Choroid plexus epithelial cell (primary cell): Measurements from ENCODE around the gene CDH11.

Source experiments
- DNase-seq: peaks from one replicate; pipeline ENCODE4 v3.0.0-alpha.2; 2010; ENCODE audit warnings: low read depth
- H3K4me3 ChIP-seq: 2 replicates; pipeline ENCODE4 v1.5.1; 2011; ENCODE audit warnings: low read depth, mild to moderate bottlenecking, control low read depth, low read length, moderate library complexity
- TF ChIP-seq, protein P1 (sequence below): conservative IDR thresholded peaks from 2 replicates; pipeline ENCODE4 v1.5.1; 2011; ENCODE audit warnings: low read depth, mild to moderate bottlenecking, control low read depth, inconsistent platforms, low read length, moderate library complexity

Gene CDH11

DNA sequence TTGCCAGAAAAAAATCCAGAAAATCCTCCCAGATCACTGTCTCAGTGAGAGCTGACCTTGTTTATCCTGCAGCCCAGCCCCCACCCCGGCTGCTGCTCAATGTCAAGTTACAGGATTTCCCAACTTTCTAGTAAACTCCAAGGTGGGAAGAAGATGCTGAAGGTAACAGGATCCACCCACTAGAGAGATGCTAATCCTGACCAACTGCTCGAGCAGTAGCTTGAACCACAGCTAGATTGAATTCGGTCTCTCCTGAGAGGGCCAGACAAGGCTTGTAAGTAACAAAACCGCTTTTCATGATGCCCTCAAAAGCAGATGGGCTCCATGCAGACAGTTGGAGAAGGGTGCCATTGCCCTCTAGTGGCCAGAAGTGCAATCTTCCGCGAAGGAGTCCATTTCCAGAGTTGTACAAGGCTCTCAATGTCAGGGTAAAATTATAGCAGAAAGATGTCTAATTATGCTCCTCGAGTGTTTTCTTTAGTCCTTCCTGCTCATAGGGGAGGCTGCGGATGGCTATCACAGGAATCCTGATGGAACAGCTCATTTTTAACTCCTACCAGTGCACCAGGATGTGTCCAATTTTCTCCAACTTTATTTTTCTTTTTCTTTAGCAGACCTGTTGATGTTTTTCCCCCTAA is 3.9 kb downstream of the CDH11 start:
- TF ChIP-seq, protein P1, sequence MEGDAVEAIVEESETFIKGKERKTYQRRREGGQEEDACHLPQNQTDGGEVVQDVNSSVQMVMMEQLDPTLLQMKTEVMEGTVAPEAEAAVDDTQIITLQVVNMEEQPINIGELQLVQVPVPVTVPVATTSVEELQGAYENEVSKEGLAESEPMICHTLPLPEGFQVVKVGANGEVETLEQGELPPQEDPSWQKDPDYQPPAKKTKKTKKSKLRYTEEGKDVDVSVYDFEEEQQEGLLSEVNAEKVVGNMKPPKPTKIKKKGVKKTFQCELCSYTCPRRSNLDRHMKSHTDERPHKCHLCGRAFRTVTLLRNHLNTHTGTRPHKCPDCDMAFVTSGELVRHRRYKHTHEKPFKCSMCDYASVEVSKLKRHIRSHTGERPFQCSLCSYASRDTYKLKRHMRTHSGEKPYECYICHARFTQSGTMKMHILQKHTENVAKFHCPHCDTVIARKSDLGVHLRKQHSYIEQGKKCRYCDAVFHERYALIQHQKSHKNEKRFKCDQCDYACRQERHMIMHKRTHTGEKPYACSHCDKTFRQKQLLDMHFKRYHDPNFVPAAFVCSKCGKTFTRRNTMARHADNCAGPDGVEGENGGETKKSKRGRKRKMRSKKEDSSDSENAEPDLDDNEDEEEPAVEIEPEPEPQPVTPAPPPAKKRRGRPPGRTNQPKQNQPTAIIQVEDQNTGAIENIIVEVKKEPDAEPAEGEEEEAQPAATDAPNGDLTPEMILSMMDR, result peak; percentile 98
- DNase-seq, result peak; percentile 95
- H3K4me3 ChIP-seq, result peak overlapping the region; percentile 16

DNA sequence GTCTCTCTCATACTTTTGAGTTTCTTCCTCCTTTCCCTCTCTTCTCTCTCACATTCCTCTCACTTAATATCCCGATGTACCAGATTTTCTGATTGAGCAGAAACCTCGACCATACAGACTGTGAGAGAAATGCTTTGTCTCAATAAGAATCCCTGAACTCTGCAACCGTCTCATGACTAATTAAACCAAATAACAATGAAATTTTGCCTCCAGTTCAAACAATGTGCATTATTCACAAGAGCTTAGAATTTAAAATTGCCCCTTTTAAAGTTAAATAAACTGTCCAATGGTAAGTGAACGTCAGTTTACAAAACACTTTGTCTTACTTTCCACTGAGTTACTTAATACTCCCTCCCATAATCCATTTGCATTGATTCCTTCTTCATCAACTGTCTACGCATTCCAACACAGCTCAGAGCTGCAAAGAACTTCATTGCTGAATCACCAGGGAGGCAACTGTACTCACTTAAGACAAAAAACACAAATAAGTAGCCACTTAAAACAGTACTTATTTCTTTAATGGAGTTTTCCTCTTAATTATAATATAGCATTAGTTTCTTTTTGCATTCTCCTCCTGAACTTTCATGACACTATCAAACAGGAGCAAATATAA is 4.9 kb downstream of the CDH11 start:
- TF ChIP-seq, protein P1, result no peak
- H3K4me3 ChIP-seq, result no peak overlapping the region
- peak; percentile 70 for DNase-seq

DNA sequence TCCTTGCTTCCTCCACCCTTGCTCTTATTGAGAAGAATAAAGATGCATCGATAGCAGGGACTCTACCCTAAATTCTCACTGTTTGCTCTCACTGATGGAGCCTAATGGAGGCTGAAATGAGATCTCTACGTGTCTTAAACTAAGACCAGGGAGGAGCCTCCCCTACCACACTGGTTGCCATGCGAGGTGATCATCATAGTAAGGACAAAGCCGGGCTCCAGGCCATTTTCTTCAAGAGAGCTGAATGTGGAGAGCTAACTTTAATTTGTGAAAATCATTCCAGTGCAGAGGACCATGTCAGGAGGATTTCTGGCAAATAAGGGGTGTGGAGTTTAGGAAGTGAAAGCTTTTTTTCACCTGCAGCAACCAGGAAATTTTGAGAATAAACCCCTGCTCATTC is 5.6 kb downstream of the CDH11 start:
- TF ChIP-seq, protein P1, result no peak
- no peak overlapping the region for H3K4me3 ChIP-seq
- DNase-seq, result no peak

DNA sequence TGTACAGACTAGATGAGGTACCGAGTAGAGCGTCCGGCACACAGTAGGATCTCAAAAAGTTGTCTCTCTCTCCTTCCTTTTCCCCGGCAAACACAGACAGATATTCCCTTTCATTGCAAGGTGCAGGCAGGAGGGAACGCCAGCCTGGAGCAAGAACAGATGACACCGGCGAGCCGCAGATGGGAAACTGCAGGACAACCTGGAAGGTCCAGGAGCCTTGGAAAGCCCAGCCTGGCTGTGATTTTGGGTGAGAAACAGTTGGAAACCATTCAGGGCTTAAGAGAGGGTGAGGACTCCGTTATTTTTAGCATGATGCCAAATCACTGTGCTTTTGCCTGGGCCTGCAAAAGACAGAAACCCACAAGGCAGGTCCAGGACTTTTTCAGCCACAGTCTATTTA is 7.3 kb downstream of the CDH11 start:
- no peak overlapping the region for H3K4me3 ChIP-seq
- TF ChIP-seq, protein P1, result no peak
- DNase-seq, result no peak

DNA sequence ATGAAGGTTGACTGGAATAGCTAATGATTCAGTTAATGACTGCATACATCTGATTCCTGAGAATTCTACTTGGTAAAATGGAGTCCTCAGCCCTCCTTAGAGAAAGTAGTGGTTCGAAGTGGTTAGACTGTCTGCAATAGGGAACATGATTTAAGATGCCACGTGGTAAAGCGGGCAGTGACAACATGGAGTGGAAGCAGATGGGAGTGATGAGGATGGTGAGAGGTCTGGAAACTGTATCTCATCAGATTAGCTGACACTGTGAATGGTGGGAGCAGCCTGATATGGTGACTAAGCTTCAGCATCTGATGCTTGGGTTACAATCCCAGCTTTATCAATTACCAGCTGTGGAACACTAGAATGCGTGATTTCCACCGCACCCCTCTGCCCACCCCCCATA is 8.4 kb downstream of the CDH11 start:
- TF ChIP-seq, protein P1, result no peak
- H3K4me3 ChIP-seq, result no peak overlapping the region
- no peak for DNase-seq

DNA sequence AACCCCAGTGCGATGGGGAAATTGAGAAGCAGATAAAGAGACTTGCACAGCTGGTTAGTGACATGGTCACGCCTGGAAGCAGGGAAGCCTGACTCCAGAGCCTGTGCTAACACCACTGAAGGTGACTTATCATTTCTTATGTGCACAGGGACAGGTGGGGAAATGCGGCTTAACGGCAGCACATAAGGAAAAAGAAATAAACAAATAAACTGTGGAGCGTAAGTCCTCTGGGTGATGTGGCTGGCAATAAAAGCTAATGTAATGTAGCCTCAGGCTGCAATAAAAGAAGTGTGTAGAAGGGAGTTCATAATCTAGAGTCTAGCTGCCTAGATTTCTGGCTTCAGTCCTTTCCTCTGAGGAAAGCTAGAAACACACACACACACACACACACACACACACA is 10.6 kb downstream of the CDH11 start:
- TF ChIP-seq, protein P1, result no peak
- H3K4me3 ChIP-seq, result no peak overlapping the region
- no peak for DNase-seq

DNA sequence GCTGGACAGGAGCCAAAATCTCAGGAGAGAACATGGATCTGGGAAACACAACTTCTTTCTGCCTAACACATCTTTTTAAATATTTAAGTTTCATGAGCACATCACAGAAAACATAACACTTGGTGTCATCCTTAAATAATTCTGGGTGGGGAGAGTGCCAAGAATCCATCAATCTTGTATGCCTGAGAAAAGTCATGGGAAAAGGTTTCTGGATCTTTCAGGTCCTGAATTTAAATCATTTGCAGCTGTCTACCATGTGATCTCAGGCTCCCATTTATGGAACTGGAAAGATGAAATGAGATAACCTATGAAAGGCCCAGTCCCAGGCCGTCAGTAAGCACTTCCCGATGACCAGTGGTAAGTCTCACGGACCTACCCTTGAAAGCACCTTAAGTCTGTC is 15.1 kb downstream of the CDH11 start:
- H3K4me3 ChIP-seq, result no peak overlapping the region
- DNase-seq, result peak; percentile 75
- TF ChIP-seq, protein P1, result no peak
